ENCODE data around the gene ZIC5. TPM values are rescaled to one million over a fixed set of nuclear protein-coding genes. Genes with fewer than 3 reads are reported as not detected.

ZIC5 gene
- polyA plus RNA-seq, 1 donor from 2014 or later: 0.94 TPM

DNA sequence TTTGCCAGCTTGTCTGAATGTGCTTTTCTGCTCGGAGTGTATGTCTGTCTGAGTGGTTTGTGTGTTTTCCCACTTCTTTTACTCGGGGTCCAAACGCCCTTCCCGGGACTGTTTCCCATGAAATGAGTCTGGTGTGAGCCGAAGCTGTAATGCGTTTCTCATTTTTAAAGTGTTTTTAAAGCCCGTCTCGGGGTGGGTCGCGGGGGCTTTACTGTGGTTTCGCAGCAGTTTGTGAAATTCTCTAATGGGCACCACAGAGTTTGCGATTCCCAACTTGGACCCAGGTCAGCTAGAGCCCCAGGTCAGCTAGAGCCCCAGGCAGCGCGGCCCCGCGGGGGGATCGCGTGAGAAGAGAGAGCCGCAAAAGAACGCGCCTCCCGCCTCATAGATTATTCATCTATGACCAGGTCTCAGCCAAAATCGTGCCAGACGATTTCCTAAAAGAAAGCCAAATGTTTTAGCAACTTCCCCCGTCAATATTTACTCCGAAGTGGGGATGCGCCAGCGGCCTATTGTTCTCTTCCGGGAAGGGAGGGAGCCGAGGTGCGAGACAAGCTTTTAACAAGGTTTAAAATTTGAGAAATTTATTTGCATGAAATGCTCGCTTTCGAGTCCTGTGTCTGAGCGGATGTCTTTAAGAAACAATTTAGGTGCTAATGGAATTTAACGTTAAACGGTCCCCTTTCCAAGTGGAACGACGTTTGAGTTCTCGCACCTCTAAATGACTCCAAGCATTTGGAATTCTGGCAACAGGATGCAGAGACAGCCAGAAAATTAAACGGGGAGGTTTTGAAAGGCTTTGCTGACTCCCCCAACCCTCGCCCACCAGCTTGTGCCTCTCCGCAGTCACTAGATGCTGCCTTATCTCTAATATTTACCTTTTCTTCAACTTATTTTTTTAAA, 12.2 kb upstream of the ZIC5 start:
- H3K9me2 ChIP-seq (ENCODE audit: insufficient read depth, low read length): no peaks in the 10 kb centered on the region
- H3F3A ChIP-seq (ENCODE audit: insufficient read depth, low read length, poor library complexity, severe bottlenecking): peaks cover 2% of the 10 kb centered on the region
- H3K9ac ChIP-seq (ENCODE audit: low read length): peak overlapping the region; percentile 87
- no peak overlapping the region for H2AFZ ChIP-seq (ENCODE audit: low read depth, low read length)
- peaks cover 79% of the 10 kb centered on the region for H3K79me2 ChIP-seq (replicated peaks; ENCODE audit: insufficient read depth, low read length)
- peaks cover 36% of the 10 kb centered on the region for H3K27me3 ChIP-seq (ENCODE audit: insufficient read depth, low read depth, low read length)
- peak overlapping the region; percentile 85 for H3K27ac ChIP-seq (ENCODE audit: low read length)
- no peaks in the 10 kb centered on the region for H3K36me3 ChIP-seq (ENCODE audit: insufficient read depth, low read length)
- no peaks in the 10 kb centered on the region for H3K9me3 ChIP-seq (ENCODE audit: low read length)
- no peak for TF ChIP-seq MXI1 (conservative IDR thresholded peaks at IDR 0.05; ENCODE audit: poor library complexity, severe bottlenecking)
- TF ChIP-seq, protein P1, sequence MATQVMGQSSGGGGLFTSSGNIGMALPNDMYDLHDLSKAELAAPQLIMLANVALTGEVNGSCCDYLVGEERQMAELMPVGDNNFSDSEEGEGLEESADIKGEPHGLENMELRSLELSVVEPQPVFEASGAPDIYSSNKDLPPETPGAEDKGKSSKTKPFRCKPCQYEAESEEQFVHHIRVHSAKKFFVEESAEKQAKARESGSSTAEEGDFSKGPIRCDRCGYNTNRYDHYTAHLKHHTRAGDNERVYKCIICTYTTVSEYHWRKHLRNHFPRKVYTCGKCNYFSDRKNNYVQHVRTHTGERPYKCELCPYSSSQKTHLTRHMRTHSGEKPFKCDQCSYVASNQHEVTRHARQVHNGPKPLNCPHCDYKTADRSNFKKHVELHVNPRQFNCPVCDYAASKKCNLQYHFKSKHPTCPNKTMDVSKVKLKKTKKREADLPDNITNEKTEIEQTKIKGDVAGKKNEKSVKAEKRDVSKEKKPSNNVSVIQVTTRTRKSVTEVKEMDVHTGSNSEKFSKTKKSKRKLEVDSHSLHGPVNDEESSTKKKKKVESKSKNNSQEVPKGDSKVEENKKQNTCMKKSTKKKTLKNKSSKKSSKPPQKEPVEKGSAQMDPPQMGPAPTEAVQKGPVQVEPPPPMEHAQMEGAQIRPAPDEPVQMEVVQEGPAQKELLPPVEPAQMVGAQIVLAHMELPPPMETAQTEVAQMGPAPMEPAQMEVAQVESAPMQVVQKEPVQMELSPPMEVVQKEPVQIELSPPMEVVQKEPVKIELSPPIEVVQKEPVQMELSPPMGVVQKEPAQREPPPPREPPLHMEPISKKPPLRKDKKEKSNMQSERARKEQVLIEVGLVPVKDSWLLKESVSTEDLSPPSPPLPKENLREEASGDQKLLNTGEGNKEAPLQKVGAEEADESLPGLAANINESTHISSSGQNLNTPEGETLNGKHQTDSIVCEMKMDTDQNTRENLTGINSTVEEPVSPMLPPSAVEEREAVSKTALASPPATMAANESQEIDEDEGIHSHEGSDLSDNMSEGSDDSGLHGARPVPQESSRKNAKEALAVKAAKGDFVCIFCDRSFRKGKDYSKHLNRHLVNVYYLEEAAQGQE (IDR thresholded peaks at IDR 0.05; ENCODE audit: borderline replicate concordance): no peak
- no peak for TF ChIP-seq TAF1 (IDR thresholded peaks at IDR 0.05; ENCODE audit: low read depth)
- H4K20me1 ChIP-seq (ENCODE audit: insufficient read depth): peaks cover 26% of the 10 kb centered on the region
- H3K4me3 ChIP-seq (ENCODE audit: low read length): peak overlapping the region; percentile 93
- peak overlapping the region; percentile 80 for H3K4me2 ChIP-seq (ENCODE audit: low read length)

DNA sequence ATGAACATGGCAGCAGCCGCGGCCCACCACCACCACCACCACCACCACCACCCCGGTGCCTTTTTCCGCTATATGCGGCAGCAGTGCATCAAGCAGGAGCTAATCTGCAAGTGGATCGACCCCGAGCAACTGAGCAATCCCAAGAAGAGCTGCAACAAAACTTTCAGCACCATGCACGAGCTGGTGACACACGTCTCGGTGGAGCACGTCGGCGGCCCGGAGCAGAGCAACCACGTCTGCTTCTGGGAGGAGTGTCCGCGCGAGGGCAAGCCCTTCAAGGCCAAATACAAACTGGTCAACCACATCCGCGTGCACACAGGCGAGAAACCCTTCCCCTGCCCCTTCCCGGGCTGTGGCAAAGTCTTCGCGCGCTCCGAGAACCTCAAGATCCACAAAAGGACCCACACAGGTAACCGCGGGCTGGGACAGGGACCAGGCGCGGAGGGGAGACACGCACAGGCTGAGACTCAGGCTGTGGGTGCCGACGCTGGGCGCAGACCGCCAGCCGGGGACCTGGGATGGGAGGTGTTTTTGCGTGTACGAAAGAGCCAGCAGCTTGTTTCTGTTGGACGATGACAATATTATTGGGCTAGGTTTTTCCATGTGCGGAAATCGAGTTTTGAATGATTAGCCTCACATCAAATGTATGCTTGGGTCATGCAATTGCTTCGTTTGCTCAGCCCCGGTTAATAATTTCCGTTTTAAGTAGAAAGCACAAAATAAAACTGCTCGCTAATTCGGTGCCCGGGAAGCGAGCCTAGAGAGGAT, 11.3 kb upstream of the ZIC5 start:
- H3K9ac ChIP-seq (ENCODE audit: low read length): peak overlapping the region; percentile 87
- peaks cover 2% of the 10 kb centered on the region for H3F3A ChIP-seq (ENCODE audit: insufficient read depth, low read length, poor library complexity, severe bottlenecking)
- peaks cover 26% of the 10 kb centered on the region for H4K20me1 ChIP-seq (ENCODE audit: insufficient read depth)
- TF ChIP-seq POLR2AphosphoS5 (IDR thresholded peaks at IDR 0.05) (peak; percentile 8), SMC3 (conservative IDR thresholded peaks at IDR 0.05; ENCODE audit: poor library complexity) (no peak), EP300 (conservative IDR thresholded peaks at IDR 0.05; ENCODE audit: poor library complexity, severe bottlenecking) (no peak)
- TF ChIP-seq, protein P1 (IDR thresholded peaks at IDR 0.05; ENCODE audit: borderline replicate concordance): peak; percentile 18
- H3K27me3 ChIP-seq (ENCODE audit: insufficient read depth, low read depth, low read length): peaks cover 37% of the 10 kb centered on the region
- peak overlapping the region; percentile 80 for H3K4me2 ChIP-seq (ENCODE audit: low read length)
- H2AFZ ChIP-seq (ENCODE audit: low read depth, low read length): no peak overlapping the region
- peaks cover 79% of the 10 kb centered on the region for H3K79me2 ChIP-seq (replicated peaks; ENCODE audit: insufficient read depth, low read length)
- no peaks in the 10 kb centered on the region for H3K36me3 ChIP-seq (ENCODE audit: insufficient read depth, low read length)
- peak overlapping the region; percentile 85 for H3K27ac ChIP-seq (ENCODE audit: low read length)
- peak overlapping the region; percentile 93 for H3K4me3 ChIP-seq (ENCODE audit: low read length)
- H3K9me3 ChIP-seq (ENCODE audit: low read length): no peaks in the 10 kb centered on the region
- H3K9me2 ChIP-seq (ENCODE audit: insufficient read depth, low read length): no peaks in the 10 kb centered on the region

Data from neural cell (in vitro differentiated cells).